ENCODE results near the gene HNRNPM. TPM values are rescaled to one million over a fixed set of nuclear protein-coding genes. Genes with fewer than 3 reads are reported as not detected.
"Not testable (repeated sequence)": the region's sequence is repeated elsewhere in the genome, so short reads cannot be mapped to it uniquely, and the experiment has no call there.

The HNRNPM gene
- polyA plus RNA-seq, 3 donors = 83.6 to 182 (median 105) TPM

- no peak overlapping the region for H3K27ac ChIP-seq (ENCODE audit: low read depth, low read length)
- 83 to 85% (median 85%) methylated on average over 38 to 41 of the region's 41 CpGs for WGBS, 3 donors
Measured at GRCh38 chr19:8499048-8499833, 54.5 kb downstream of the HNRNPM start.

GRCh38 chr19:8500158-8500557 is 55.4 kb downstream of the HNRNPM start:
- H3K27ac ChIP-seq (ENCODE audit: low read depth, low read length) = no peak overlapping the region
- 39 to 70% (median 39%) methylated on average over 7 of the region's 7 CpGs for WGBS, 3 donors

- no peak overlapping the region for H3K27ac ChIP-seq (ENCODE audit: low read depth, low read length)
- WGBS, 3 donors = 57 to 93% (median 72%) methylated on average over 6 of the region's 6 CpGs
Measured at GRCh38 chr19:8501516-8501915, 56.7 kb downstream of the HNRNPM start.

GRCh38 chr19:8501981-8502380 is 57.2 kb downstream of the HNRNPM start:
- no peak overlapping the region for H3K27ac ChIP-seq (ENCODE audit: low read depth, low read length)
- 44 to 76% (median 56%) methylated on average over 13 to 14 of the region's 14 CpGs for WGBS, 3 donors

- no peak overlapping the region for H3K27ac ChIP-seq (ENCODE audit: low read depth, low read length)
- WGBS, 3 donors = 51 to 89% (median 65%) methylated on average over 7 of the region's 7 CpGs
Measured at GRCh38 chr19:8503510-8503909, 58.7 kb downstream of the HNRNPM start.

- no peak overlapping the region for H3K27ac ChIP-seq (ENCODE audit: low read depth, low read length)
- 57 to 88% (median 59%) methylated on average over 7 of the region's 7 CpGs for WGBS, 3 donors
Measured at GRCh38 chr19:8504171-8504570, 59.4 kb downstream of the HNRNPM start.

GRCh38 chr19:8504919-8505318 is 60.1 kb downstream of the HNRNPM start:
- H3K27ac ChIP-seq (ENCODE audit: low read depth, low read length) = no peak overlapping the region
- WGBS, 3 donors = 67 to 82% (median 71%) methylated on average over 6 of the region's 6 CpGs

- H3K27ac ChIP-seq (ENCODE audit: low read depth, low read length) = no peak overlapping the region
- WGBS, 3 donors = 1% methylated on average over 53 to 56 of the region's 56 CpGs
Measured at GRCh38 chr19:8505680-8506401, 61.1 kb downstream of the HNRNPM start.

GRCh38 chr19:8506402-8506957 is 61.7 kb downstream of the HNRNPM start:
- WGBS, 3 donors = 26 to 28% (median 27%) methylated on average over 17 to 18 of the region's 18 CpGs
- no peak overlapping the region for H3K27ac ChIP-seq (ENCODE audit: low read depth, low read length)

GRCh38 chr19:8510589-8511115 is 65.9 kb downstream of the HNRNPM start:
- H3K27ac ChIP-seq (ENCODE audit: low read depth, low read length) = no peak overlapping the region
- WGBS, 3 donors = 82 to 85% (median 83%) methylated on average over 39 to 52 of the region's 52 CpGs

- 69 to 80% (median 76%) methylated on average over 44 to 45 of the region's 45 CpGs for WGBS, 3 donors
- no peak overlapping the region for H3K27ac ChIP-seq (ENCODE audit: low read depth, low read length)
Measured at GRCh38 chr19:8511573-8512101, 66.9 kb downstream of the HNRNPM start.

- H3K27ac ChIP-seq (ENCODE audit: low read depth, low read length) = no peak overlapping the region
- WGBS, 3 donors = 79 to 82% (median 82%) methylated on average over 22 of the region's 22 CpGs
Measured at GRCh38 chr19:8512115-8512967, 67.6 kb downstream of the HNRNPM start.

GRCh38 chr19:8513036-8513686 is 68.4 kb downstream of the HNRNPM start:
- H3K27ac ChIP-seq (ENCODE audit: low read depth, low read length) = no peak overlapping the region
- 56 to 62% (median 59%) methylated on average over 17 to 19 of the region's 19 CpGs for WGBS, 3 donors

GRCh38 chr19:8513687-8514504 is 69.1 kb downstream of the HNRNPM start, which contains the start of gene ZNF414:
TSS of gene ZNF414 (minus strand) at chr19:8514167. CDS start at chr19:8514046, 121 bp downstream.
- H3K27ac ChIP-seq (ENCODE audit: low read depth, low read length) = peak within 1 kb of the TSS; percentile 90
- WGBS, 3 donors = 1% methylated on average over 47 to 70 of the region's 70 CpGs

- not testable (repeated sequence) for H3K27ac ChIP-seq (ENCODE audit: low read depth, low read length)
- WGBS, 3 donors = 71 to 77% (median 72%) methylated on average over 19 to 21 of the region's 21 CpGs
Measured at GRCh38 chr19:8514505-8515009, 69.8 kb downstream of the HNRNPM start.

- 62 to 92% (median 67%) methylated on average over 11 of the region's 11 CpGs for WGBS, 3 donors
- H3K27ac ChIP-seq (ENCODE audit: low read depth, low read length) = no peak overlapping the region
Measured at GRCh38 chr19:8515317-8515716, 70.5 kb downstream of the HNRNPM start.
